IMR-90 (cell line): ENCODE measurements around the gene DUSP8. TPM values are rescaled to one million over a fixed set of nuclear protein-coding genes. Genes with fewer than 3 reads are reported as not detected.

Source experiments
- ATAC-seq: fragments of 200-7000 bp; cut with Tn5 transposase; 2 replicates; pipeline ENCODE4 v1.9.1; 2020; ENCODE audit warnings: low read depth, mild to moderate bottlenecking, moderate library complexity
- BruUV-seq: library from RNA; stranded (reverse); fragments of 400-500 nt; replicated peaks from 2 replicates; lab custom pipeline; 2021; lab: Mats Ljungman, UMichigan
- CTCF ChIA-PET: fragments of 300-600 bp; formaldehyde crosslinking; extraction: SDS; loops from one replicate; lab custom pipeline; 2021; ENCODE audit warnings: antibody characterized with exemption; lab: Yijun Ruan, JAX
- POLR2A ChIA-PET: fragments of 300-600 bp; sonication (Branson Sonifier 250); formaldehyde crosslinking; loops from one replicate; lab custom pipeline; 2022; ENCODE audit warnings: antibody characterized with exemption; ENCODE audit not compliant: unreplicated experiment; lab: Charles Lee
- DNase-seq: peaks from one replicate; pipeline ENCODE4 v3.0.0; 2013
- H2AFZ ChIP-seq: replicated peaks from 2 replicates; pipeline ENCODE3; 2013; ENCODE audit warnings: low read length, mild to moderate bottlenecking; ENCODE audit not compliant: poor library complexity
- H2AK5ac ChIP-seq: 2 replicates; pipeline ENCODE4 v1.6.1; 2013; ENCODE audit warnings: low read depth, low read length, inconsistent platforms
- H2AK9ac ChIP-seq: replicated peaks from 2 replicates; pipeline ENCODE3; 2013; ENCODE audit warnings: mild to moderate bottlenecking, low read depth, low read length, moderate library complexity; ENCODE audit not compliant: poor library complexity
- H2BK120ac ChIP-seq: 2 replicates; pipeline ENCODE4 v1.6.1; 2013; ENCODE audit warnings: low read depth, low read length, inconsistent platforms
- H2BK15ac ChIP-seq: 3 replicates; pipeline ENCODE4 v1.6.1; 2013; ENCODE audit warnings: low read depth, low read length, inconsistent platforms
- H2BK20ac ChIP-seq: 2 replicates; pipeline ENCODE4 v1.6.1; 2013; ENCODE audit warnings: low read depth, mild to moderate bottlenecking, inconsistent platforms, low read length, moderate library complexity
- H2BK5ac ChIP-seq: 2 replicates; pipeline ENCODE4 v1.6.1; 2013; ENCODE audit warnings: mild to moderate bottlenecking, low read depth, low read length, inconsistent platforms; ENCODE audit not compliant: poor library complexity, severe bottlenecking
- H3K14ac ChIP-seq: replicated peaks from 2 replicates; pipeline ENCODE4 v1.6.1; 2013; ENCODE audit warnings: low read depth, low read length, inconsistent platforms
- H3K18ac ChIP-seq: 2 replicates; pipeline ENCODE4 v1.6.1; 2013; ENCODE audit warnings: low read depth, low read length, control low read depth
- H3K23ac ChIP-seq: 2 replicates; pipeline ENCODE4 v1.6.1; 2013; ENCODE audit warnings: low read depth, low read length, inconsistent platforms
- H3K27ac ChIP-seq: 2 replicates; pipeline ENCODE4 v1.5.1; 2013; ENCODE audit warnings: mild to moderate bottlenecking, control low read depth, low read length; ENCODE audit not compliant: insufficient read depth
- H3K27me3 ChIP-seq: 2 replicates; pipeline ENCODE4 v1.6.1; 2013; ENCODE audit warnings: low read length; ENCODE audit not compliant: control insufficient read depth, insufficient read depth
- H3K36me3 ChIP-seq: 2 replicates; pipeline ENCODE4 v1.6.1; 2013; ENCODE audit warnings: low read length, mixed read lengths; ENCODE audit not compliant: control insufficient read depth, insufficient read depth
- H3K4ac ChIP-seq: 2 replicates; pipeline ENCODE4 v1.6.1; 2013; ENCODE audit warnings: low read depth, low read length, inconsistent platforms
- H3K4me1 ChIP-seq: 2 replicates; pipeline ENCODE4 v1.6.1; 2013; ENCODE audit warnings: low read length, mixed read lengths; ENCODE audit not compliant: control insufficient read depth, insufficient read depth
- H3K4me2 ChIP-seq: 2 replicates; pipeline ENCODE4 v1.6.1; 2013; ENCODE audit warnings: low read depth, mild to moderate bottlenecking, control low read depth, low read length, moderate library complexity
- H3K4me3 ChIP-seq: 2 replicates; pipeline ENCODE4 v1.5.1; 2013; ENCODE audit warnings: low read depth, mild to moderate bottlenecking, control low read depth, low read length, moderate library complexity; ENCODE audit not compliant: insufficient read depth
- H3K56ac ChIP-seq: 2 replicates; pipeline ENCODE4 v1.6.1; 2013; ENCODE audit warnings: low read length, inconsistent platforms; ENCODE audit not compliant: insufficient read depth; ENCODE audit errors: extremely low read depth
- H3K79me1 ChIP-seq, 2 experiments: 2 replicates each; pipeline ENCODE4 v1.6.1; 2013; ENCODE audit warnings: low read length in 2 of 2, inconsistent platforms in 1 of 2, low read depth in 1 of 2
- H3K9ac ChIP-seq: 2 replicates; pipeline ENCODE4 v1.6.1; 2013; ENCODE audit warnings: low read depth, low read length, control low read depth
- H3K9me1 ChIP-seq: 2 replicates; pipeline ENCODE4 v1.6.1; 2013; ENCODE audit warnings: low read length, inconsistent platforms; ENCODE audit not compliant: insufficient read depth
- H3K9me3 ChIP-seq: 2 replicates; pipeline ENCODE4 v1.6.1; 2013; ENCODE audit warnings: low read length; ENCODE audit not compliant: control insufficient read depth, insufficient read depth
- H4K20me1 ChIP-seq: 2 replicates; pipeline ENCODE4 v1.6.1; 2013; ENCODE audit warnings: low read length, inconsistent platforms; ENCODE audit not compliant: insufficient read depth
- H4K5ac ChIP-seq: 2 replicates; pipeline ENCODE4 v1.6.1; 2013; ENCODE audit warnings: mild to moderate bottlenecking, low read depth, low read length, control low read depth
- H4K8ac ChIP-seq, 2 experiments: 2 replicates each; pipeline ENCODE4 v1.6.1; 2013; ENCODE audit warnings: low read depth in 2 of 2, low read length in 2 of 2, control low read depth in 1 of 2, inconsistent platforms in 1 of 2
- H4K91ac ChIP-seq: 2 replicates; pipeline ENCODE4 v1.6.1; 2013; ENCODE audit warnings: low read depth, low read length, inconsistent platforms; ENCODE audit not compliant: insufficient read depth
- MAFK ChIP-seq: IDR thresholded peaks from 2 replicates; pipeline ENCODE4 v1.6.1; 2012; ENCODE audit warnings: low read depth, low read length, improper control_type of control experiment
- MAZ ChIP-seq: IDR thresholded peaks from 2 replicates; pipeline ENCODE4 v1.6.1; 2012; ENCODE audit warnings: low read depth, mild to moderate bottlenecking, low read length, improper control_type of control experiment, moderate library complexity, borderline replicate concordance
- POLR2A ChIP-seq: IDR thresholded peaks from 2 replicates; pipeline ENCODE4 v1.6.1; 2012; ENCODE audit warnings: mild to moderate bottlenecking, low read depth, low read length
- SMC3 ChIP-seq: fragments of 150-350 bp; IDR thresholded peaks from 2 replicates; pipeline ENCODE4 v1.6.1; 2016; ENCODE audit warnings: low read depth, mild to moderate bottlenecking, antibody characterized with exemption, low read length, moderate library complexity
- WGBS, 2 experiments: methylation state at CpG; one replicate each; pipeline versions ENCODE4 v1.1.5 to v1.1.7; 2013; ENCODE audit warnings: missing lambda C conversion rate in 2 of 2; ENCODE audit not compliant: insufficient read length in 1 of 2; ENCODE audit errors: extremely low coverage in 2 of 2; 5-methylcytosine and 5-hydroxymethylcytosine counted together
- dilution Hi-C: fragments of 300-500 bp; cut with HindIII; formaldehyde crosslinking; loops from one replicate; pipeline ENCODE4 v1.14.3; 2018; ENCODE audit warnings: low sequenced_read_pairs; ENCODE audit not compliant: unreplicated experiment
- in situ Hi-C: fragments of 300-500 bp; cut with MboI; formaldehyde crosslinking; loops from 3 replicates; pipeline ENCODE4 v1.14.3; 2019; ENCODE audit warnings: low sequenced_read_pairs, inconsistent platforms, mixed read lengths
- intact Hi-C: fragments of 100-400 bp; cut with micrococcal nuclease; formaldehyde crosslinking; loops from 2 replicates; pipeline ENCODE4 v1.10.0; 2022
- polyA plus RNA-seq, 3 experiments: library from polyadenylated mRNA; depleted of rRNA; stranded (reverse); fragments of >200 nt; gene quantifications; 2 replicates each; pipeline ENCODE4 v1.2.3, GENCODE V29; 2012; ENCODE audit warnings: low replicate concordance in 1 of 3
- total RNA-seq: library from RNA; depleted of rRNA; stranded (reverse); fragments of >200 nt; gene quantifications from 2 replicates; pipeline ENCODE4 v1.2.3, GENCODE V29; 2012

DUSP8 gene
- total and polyA plus RNA-seq, 2 of the 4 experiments (the other 2 are of a cell fraction) = 0.72 to 4.2 TPM

GRCh38 chr11:1528710-1529109, 43.4 kb downstream of the DUSP8 start:
- Histone ChIP-seq H4K91ac (no peak overlapping the region), H4K8ac (no peak overlapping the region), H3K4ac (no peak overlapping the region), H3K56ac (no peak overlapping the region), H3K27ac (no peak overlapping the region), H3K9me1 (peaks cover 18% of the 10 kb centered on the region), H3K79me1 (peaks cover 26 to 74% of the 10 kb centered on the region in 2 experiments), H3K9ac (no peak overlapping the region), H3K4me2 (no peak overlapping the region), H2AK5ac (no peak overlapping the region), H3K36me3 (no peaks in the 10 kb centered on the region; the same call in 1 of the 2 replicates), H2BK15ac (no peak overlapping the region), H3K23ac (no peak overlapping the region), H2AFZ (no peak overlapping the region), H3K27me3 (no peaks in the 10 kb centered on the region), H3K4me1 (no peaks in the 10 kb centered on the region), H2BK120ac (no peak overlapping the region), H4K5ac (no peak overlapping the region), H4K20me1 (peaks cover 87% of the 10 kb centered on the region), H3K9me3 (no peaks in the 10 kb centered on the region), H2BK5ac (no peak overlapping the region), H3K4me3 (no peak overlapping the region), H3K18ac (no peak overlapping the region), H2AK9ac (no peak overlapping the region), H3K14ac (no peak overlapping the region), H2BK20ac (no peak overlapping the region)
- DNase-seq (no peak), ATAC-seq (no peak)
- intact Hi-C loops = no loop called here
- CTCF ChIA-PET = no interaction called here
- dilution Hi-C loops = no loop called here
- no TSS peak for BruUV-seq
- POLR2A ChIA-PET = no interaction called here
- no peak for TF ChIP-seq MAZ
- TF ChIP-seq MAFK = no peak
- TF ChIP-seq SMC3 = no peak
- TF ChIP-seq POLR2A = no peak
- 92% methylated on average over 5 of the region's 10 CpGs; no CpG with 5 or more reads in 1 of the 2 experiments for WGBS, 2 experiments
- in situ Hi-C loops = no loop called here
